MM.1S (cell line): ENCODE results near the gene UBE2K.
A peak's percentile ranks its signal among the peaks of the same experiment; 100 is the strongest.
"Not testable (repeated sequence)": the region's sequence is repeated elsewhere in the genome, so short reads cannot be mapped to it uniquely, and the experiment has no call there.

ENCODE experiments used
- DNase-seq: peaks from one replicate; pipeline ENCODE4 v3.0.0-alpha.2; 2015
- H2AFZ ChIP-seq: fragments of 300-600 bp; sonication (generic); 2 replicates; pipeline ENCODE4 v1.6.0; 2016; ENCODE audit warnings: antibody characterized with exemption, low read length
- H3F3A ChIP-seq: fragments of 300-600 bp; sonication (generic); 2 replicates; pipeline ENCODE4 v1.6.1; 2016; ENCODE audit warnings: mild to moderate bottlenecking, antibody characterized with exemption, low read length, moderate library complexity, mixed read lengths; ENCODE audit not compliant: insufficient read depth
- H3K27ac ChIP-seq: fragments of 300-600 bp; sonication (generic); 2 replicates; pipeline ENCODE4 v1.5.1; 2016; ENCODE audit warnings: mild to moderate bottlenecking, low read length
- H3K27me3 ChIP-seq: fragments of 300-600 bp; sonication (generic); replicated peaks from 2 replicates; pipeline ENCODE4 v1.6.0; 2016; ENCODE audit warnings: low read length; ENCODE audit not compliant: insufficient read depth
- H3K36me3 ChIP-seq: fragments of 300-600 bp; sonication (generic); replicated peaks from 2 replicates; pipeline ENCODE4 v1.6.1; 2016; ENCODE audit warnings: mild to moderate bottlenecking, low read length, mixed read lengths; ENCODE audit not compliant: insufficient read depth
- H3K4me1 ChIP-seq: fragments of 300-600 bp; sonication (generic); 2 replicates; pipeline ENCODE4 v1.6.1; 2016; ENCODE audit warnings: low read length, mixed read lengths
- H3K4me2 ChIP-seq: fragments of 300-600 bp; sonication (generic); 2 replicates; pipeline ENCODE4 v1.6.0; 2016; ENCODE audit warnings: low read depth, low read length
- H3K4me3 ChIP-seq: fragments of 300-600 bp; sonication (generic); 2 replicates; pipeline ENCODE4 v1.5.1; 2016; ENCODE audit warnings: low read length, mixed read lengths
- H3K79me2 ChIP-seq: fragments of 300-600 bp; sonication (generic); 2 replicates; pipeline ENCODE4 v1.6.1; 2016; ENCODE audit warnings: mixed run types, low read length, mixed read lengths
- H3K9ac ChIP-seq: fragments of 300-600 bp; sonication (generic); 2 replicates; pipeline ENCODE4 v1.6.1; 2016; ENCODE audit warnings: low read length, mixed read lengths
- H3K9me2 ChIP-seq: fragments of 300-600 bp; sonication (generic); replicated peaks from 2 replicates; pipeline ENCODE4 v1.6.1; 2016; ENCODE audit warnings: mild to moderate bottlenecking, low read length, mixed read lengths; ENCODE audit not compliant: insufficient read depth
- H3K9me3 ChIP-seq: fragments of 300-600 bp; sonication (generic); replicated peaks from 2 replicates; pipeline ENCODE4 v1.6.1; 2016; ENCODE audit warnings: mild to moderate bottlenecking, low read length, mixed read lengths; ENCODE audit not compliant: insufficient read depth
- H4K20me1 ChIP-seq: fragments of 300-600 bp; sonication (generic); 2 replicates; pipeline ENCODE4 v1.6.1; 2016; ENCODE audit warnings: mild to moderate bottlenecking, low read length, moderate library complexity, mixed read lengths; ENCODE audit not compliant: insufficient read depth
- CTCF ChIP-seq: fragments of 300-600 bp; sonication (generic); IDR thresholded peaks from 2 replicates; pipeline ENCODE4 v1.5.1; 2016; ENCODE audit warnings: antibody characterized with exemption, low read length, mixed read lengths
- EZH2 ChIP-seq: fragments of 300-600 bp; sonication (generic); optimal IDR thresholded peaks from 2 replicates; pipeline ENCODE3; 2017; ENCODE audit warnings: low read depth, mild to moderate bottlenecking, antibody characterized with exemption, low read length, mixed read lengths
- EZH2phosphoT487 ChIP-seq: fragments of 300-600 bp; sonication (generic); IDR thresholded peaks from 2 replicates; pipeline ENCODE4 v1.6.1; 2018; ENCODE audit warnings: antibody characterized with exemption, low read length

Gene UBE2K

GRCh38 chr4:39675681-39676080, 22.3 kb upstream of the UBE2K start:
- H4K20me1 ChIP-seq, H3K4me3 ChIP-seq, H3K9ac ChIP-seq, H3K27ac ChIP-seq, H3K4me1 ChIP-seq, H3K27me3 ChIP-seq, H3K9me3 ChIP-seq, H2AFZ ChIP-seq, H3F3A ChIP-seq, H3K36me3 ChIP-seq, H3K79me2 ChIP-seq, DNase-seq, H3K4me2 ChIP-seq, H3K9me2 ChIP-seq: not testable (repeated sequence)

DNA sequence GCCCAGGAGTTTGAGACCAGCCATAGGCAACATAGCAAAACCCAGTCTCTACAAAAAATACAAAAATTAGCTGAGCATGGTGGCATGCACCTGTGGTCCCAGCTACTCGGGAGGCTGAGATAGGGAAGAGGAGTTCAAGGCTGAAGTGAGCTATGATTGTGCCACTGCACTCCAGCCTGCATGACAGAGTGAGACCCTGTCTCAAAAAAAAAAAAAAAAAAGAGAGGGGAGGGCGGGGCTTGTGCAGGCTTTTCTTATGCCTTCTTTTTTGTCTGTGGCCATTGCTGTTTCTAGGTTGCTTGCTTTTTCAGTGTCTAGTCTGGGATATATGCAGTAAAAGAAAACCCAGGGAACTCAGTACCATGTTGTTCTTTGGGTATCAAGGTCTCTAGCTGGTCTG, 16.9 kb upstream of the UBE2K start:
- H3K79me2 ChIP-seq, H3K9ac ChIP-seq, H3K27ac ChIP-seq, DNase-seq, H3K9me3 ChIP-seq, H2AFZ ChIP-seq, H3K36me3 ChIP-seq, H3K27me3 ChIP-seq, H3K4me2 ChIP-seq, H3K4me3 ChIP-seq, H4K20me1 ChIP-seq, H3F3A ChIP-seq, H3K9me2 ChIP-seq: not testable (repeated sequence)
- peaks cover 10% of the 10 kb centered on the region for H3K4me1 ChIP-seq

GRCh38 chr4:39682138-39682537, 15.8 kb upstream of the UBE2K start:
- peak; percentile 44 for DNase-seq
- Histone ChIP-seq H3K4me1 (peaks cover 17% of the 10 kb centered on the region), H3K9me3 (no peaks in the 10 kb centered on the region), H3K79me2 (no peaks in the 10 kb centered on the region), H4K20me1 (no peaks in the 10 kb centered on the region), H3K4me2 (peak overlapping the region; percentile 33; the same call in 1 of the 2 replicates), H3K27me3 (no peaks in the 10 kb centered on the region), H3K9me2 (no peaks in the 10 kb centered on the region), H3K4me3 (no peak overlapping the region), H3K36me3 (no peaks in the 10 kb centered on the region), H3K9ac (no peak overlapping the region), H3F3A (peaks cover 8% of the 10 kb centered on the region; the same call in 1 of the 2 replicates), H2AFZ (peak overlapping the region; percentile 33; the same call in 1 of the 2 replicates), H3K27ac (peak overlapping the region; percentile 12; the same call in 1 of the 2 replicates)
- TF ChIP-seq EZH2phosphoT487 (no peak), CTCF (no peak), EZH2 (no peak)

DNA sequence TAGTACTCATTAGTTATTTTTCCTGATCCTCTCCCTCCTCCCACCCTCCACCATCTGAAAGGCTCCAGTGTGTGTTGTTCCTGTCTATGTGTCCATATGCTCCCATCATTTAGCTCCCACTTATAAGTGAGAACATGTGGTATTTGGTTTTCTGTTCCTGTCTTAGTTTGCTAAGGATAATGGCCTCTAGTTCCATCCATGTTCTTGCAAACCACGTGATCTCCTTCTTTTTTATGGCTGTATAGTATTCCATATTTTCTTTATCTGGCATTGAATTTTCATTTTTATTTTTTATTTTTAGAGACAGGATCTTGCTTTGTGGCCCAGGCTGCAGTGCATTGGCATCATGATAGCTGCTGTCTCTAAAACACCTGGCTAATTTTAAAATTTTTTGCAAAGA, 11.9 kb upstream of the UBE2K start:
- no peaks in the 10 kb centered on the region for H3K79me2 ChIP-seq
- no peak overlapping the region for H2AFZ ChIP-seq
- DNase-seq = no peak
- peaks cover 8% of the 10 kb centered on the region; the same call in 1 of the 2 replicates for H3F3A ChIP-seq
- H3K9me3 ChIP-seq = no peaks in the 10 kb centered on the region
- H3K27me3 ChIP-seq = no peaks in the 10 kb centered on the region
- no peaks in the 10 kb centered on the region for H3K9me2 ChIP-seq
- H3K36me3 ChIP-seq = no peaks in the 10 kb centered on the region
- no peak overlapping the region for H3K4me2 ChIP-seq
- no peak for TF ChIP-seq EZH2phosphoT487
- no peak for TF ChIP-seq CTCF
- TF ChIP-seq EZH2 = no peak
- no peaks in the 10 kb centered on the region for H4K20me1 ChIP-seq
- H3K4me1 ChIP-seq = peaks cover 22% of the 10 kb centered on the region
- no peak overlapping the region for H3K9ac ChIP-seq
- no peak overlapping the region for H3K4me3 ChIP-seq
- no peak overlapping the region for H3K27ac ChIP-seq
